ENCODE data around the gene SUCNR1. TPM values are rescaled to one million over a fixed set of nuclear protein-coding genes. Genes with fewer than 3 reads are reported as not detected.
"Not testable (repeated sequence)": the region's sequence is repeated elsewhere in the genome, so short reads cannot be mapped to it uniquely, and the experiment has no call there.

Gene SUCNR1
- total RNA-seq, 2 donors from 2014 or later: 0.26 to 0.33 TPM

DNA sequence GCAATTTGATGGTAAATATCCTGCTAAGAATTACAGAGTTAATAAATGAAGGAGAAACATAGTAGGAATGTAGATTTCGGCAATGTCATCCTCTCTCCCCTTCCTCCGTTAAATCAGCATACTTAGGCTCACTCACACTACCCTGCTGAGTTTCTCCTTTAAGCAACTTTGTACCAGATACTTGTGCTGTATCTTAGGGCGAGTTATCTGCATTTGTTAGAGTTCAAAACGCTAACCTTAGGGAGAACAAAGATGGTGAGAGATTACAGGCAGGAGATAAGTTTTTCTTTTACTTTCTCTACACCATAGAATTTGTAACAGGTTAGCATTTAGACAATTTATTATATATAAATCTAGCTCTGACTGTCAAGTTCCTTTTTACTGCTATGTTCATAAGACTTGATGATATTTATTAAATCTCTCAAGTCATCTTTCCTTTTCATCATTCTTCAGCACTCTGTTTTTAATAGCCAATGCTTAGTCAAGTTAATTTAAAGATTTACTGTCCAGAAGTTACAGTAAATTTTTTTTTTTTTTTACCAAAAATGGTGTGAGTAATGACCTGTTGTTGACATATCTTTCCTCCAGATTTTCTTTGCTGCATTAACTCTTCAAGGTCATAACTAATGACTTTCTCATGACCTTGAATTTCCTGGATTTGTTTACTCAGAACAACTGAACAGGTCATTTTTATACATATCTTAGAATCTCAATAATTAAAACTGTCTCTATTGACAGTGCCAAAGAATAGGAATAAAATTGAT lies 22.2 kb downstream of the SUCNR1 start:
- Histone ChIP-seq H3K4me3 (no peak overlapping the region), H3K27me3 (no peaks in the 10 kb centered on the region), H3K27ac (no peak overlapping the region), H3K9me3 (no peaks in the 10 kb centered on the region), H3K4me1 (no peaks in the 10 kb centered on the region), H3K36me3 (replicated peaks in 1 of 2; ENCODE audit: insufficient read depth in 1 of 2, low read depth in 2 of 2) (no peaks in the 10 kb centered on the region)
- ATAC-seq: no peak
- no peak for DNase-seq
- 31 to 45% methylated on average over 4 of the region's 4 CpGs for WGBS, 2 donors
- TF ChIP-seq, protein P1, sequence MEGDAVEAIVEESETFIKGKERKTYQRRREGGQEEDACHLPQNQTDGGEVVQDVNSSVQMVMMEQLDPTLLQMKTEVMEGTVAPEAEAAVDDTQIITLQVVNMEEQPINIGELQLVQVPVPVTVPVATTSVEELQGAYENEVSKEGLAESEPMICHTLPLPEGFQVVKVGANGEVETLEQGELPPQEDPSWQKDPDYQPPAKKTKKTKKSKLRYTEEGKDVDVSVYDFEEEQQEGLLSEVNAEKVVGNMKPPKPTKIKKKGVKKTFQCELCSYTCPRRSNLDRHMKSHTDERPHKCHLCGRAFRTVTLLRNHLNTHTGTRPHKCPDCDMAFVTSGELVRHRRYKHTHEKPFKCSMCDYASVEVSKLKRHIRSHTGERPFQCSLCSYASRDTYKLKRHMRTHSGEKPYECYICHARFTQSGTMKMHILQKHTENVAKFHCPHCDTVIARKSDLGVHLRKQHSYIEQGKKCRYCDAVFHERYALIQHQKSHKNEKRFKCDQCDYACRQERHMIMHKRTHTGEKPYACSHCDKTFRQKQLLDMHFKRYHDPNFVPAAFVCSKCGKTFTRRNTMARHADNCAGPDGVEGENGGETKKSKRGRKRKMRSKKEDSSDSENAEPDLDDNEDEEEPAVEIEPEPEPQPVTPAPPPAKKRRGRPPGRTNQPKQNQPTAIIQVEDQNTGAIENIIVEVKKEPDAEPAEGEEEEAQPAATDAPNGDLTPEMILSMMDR (IDR thresholded peaks at IDR 0.05): no peak
- no peak for TF ChIP-seq POLR2A (IDR thresholded peaks at IDR 0.05)
- intact Hi-C loops (cut with DNase I): no loop called here

DNA sequence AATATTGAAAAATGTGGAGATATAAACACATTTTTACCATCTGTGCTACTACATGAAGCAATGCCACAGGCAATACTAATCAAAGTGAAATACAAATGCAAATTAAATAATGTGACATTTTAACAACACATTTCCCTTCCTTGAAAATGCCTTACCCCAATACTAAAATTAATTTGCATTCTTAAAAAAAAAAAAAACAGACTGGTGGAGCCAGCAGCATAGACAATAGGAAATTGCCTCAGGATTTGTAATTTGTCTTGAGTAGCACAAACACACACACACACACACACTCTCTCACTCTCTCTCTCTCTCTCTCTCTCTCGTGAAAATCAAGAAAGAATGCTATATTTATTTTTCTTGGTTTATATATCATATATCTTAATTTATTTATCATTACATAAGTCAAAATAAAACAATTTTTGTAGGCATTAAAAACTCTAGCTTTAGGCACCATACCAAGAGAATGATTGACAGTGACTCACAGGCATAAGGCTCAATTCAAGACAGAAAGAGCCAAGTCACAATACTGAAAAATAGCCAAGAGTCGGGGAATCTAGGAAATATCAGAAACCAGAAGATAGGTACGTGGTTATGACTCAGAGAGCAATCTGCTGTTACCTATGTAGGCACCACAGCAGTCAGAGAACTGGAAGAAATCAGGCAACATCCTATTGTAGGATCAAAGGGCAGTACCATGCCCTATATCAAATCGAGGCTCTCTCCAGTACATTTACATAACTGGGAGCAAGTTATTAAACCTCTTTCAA lies 23.0 kb downstream of the SUCNR1 start:
- Histone ChIP-seq H3K36me3 (replicated peaks in 1 of 2; ENCODE audit: insufficient read depth in 1 of 2, low read depth in 2 of 2) (no peaks in the 10 kb centered on the region), H3K27ac (no peak overlapping the region), H3K4me1 (no peaks in the 10 kb centered on the region), H3K9me3 (no peaks in the 10 kb centered on the region), H3K27me3 (no peaks in the 10 kb centered on the region), H3K4me3 (no peak overlapping the region)
- WGBS, 2 donors: 54 to 66% methylated on average over 4 of the region's 4 CpGs
- TF ChIP-seq, protein P1 (IDR thresholded peaks at IDR 0.05): no peak
- no peak for TF ChIP-seq POLR2A (IDR thresholded peaks at IDR 0.05)
- ATAC-seq (no peak), DNase-seq (no peak)
- intact Hi-C loops (cut with DNase I): no loop called here

DNA sequence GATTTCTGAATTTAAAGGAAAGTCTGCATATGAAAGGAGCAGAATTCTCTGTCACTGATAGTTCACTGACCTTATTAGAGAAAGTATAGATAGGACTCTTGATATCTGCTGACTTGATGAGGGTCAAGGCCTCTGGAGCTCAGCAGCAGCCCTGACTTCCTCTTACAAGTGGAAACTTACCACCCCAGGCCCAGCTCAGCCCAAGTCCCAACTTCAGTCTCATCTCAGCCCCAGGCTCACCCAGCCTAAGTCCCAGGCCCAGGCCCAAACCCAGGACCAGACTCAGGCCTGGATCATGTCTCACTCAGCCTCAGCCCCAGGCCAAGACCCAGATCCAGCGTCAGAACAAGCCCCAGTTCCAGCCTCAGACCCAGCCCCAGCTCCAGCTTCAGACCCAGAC lies 24.7 kb downstream of the SUCNR1 start:
- ATAC-seq; H3K4me3 ChIP-seq; H3K27me3 ChIP-seq; H3K9me3 ChIP-seq; DNase-seq; intact Hi-C loops (cut with DNase I); H3K4me1 ChIP-seq; H3K27ac ChIP-seq; H3K36me3 ChIP-seq (replicated peaks in 1 of 2; ENCODE audit: insufficient read depth in 1 of 2, low read depth in 2 of 2): not testable (repeated sequence)
- no CpG with 5 or more reads among the region's 1 CpG for WGBS, 2 donors

DNA sequence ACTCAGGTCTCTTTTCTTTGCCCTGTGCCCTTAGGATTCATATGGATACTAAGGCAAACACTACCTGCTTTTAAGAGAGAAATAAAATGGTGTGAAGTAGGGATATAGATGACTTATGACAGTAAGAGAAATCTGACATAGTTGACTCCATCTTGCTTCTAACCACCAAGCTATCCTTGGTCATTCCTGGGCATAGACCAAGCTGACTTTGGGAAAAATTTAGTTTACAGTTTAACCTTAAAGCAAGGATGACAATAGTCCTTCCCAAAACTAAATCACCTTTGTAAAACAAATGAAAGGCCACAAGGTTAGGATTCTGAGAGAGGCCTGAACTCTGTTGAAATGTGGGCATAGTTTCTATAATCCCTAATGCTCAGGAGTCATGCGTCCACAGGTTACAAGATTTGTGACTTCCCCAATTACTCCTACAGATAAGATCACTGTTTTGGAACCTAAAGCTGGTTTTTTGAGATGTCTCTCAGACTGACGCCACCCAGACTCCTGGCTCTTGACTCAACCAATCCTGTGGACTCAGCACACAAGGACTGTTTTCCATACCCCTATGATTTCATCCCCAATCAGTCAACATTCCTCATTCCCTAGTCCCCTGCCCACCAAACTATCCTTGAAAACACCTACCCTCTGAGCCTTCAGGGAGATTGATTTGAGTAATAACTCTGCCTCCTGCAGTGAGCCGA lies 25.3 kb downstream of the SUCNR1 start:
- H3K27me3 ChIP-seq; H3K9me3 ChIP-seq; H3K4me1 ChIP-seq; DNase-seq; ATAC-seq; H3K4me3 ChIP-seq; H3K36me3 ChIP-seq (replicated peaks in 1 of 2; ENCODE audit: insufficient read depth in 1 of 2, low read depth in 2 of 2); intact Hi-C loops (cut with DNase I); H3K27ac ChIP-seq: not testable (repeated sequence)
- WGBS, 2 donors: 85 to 87% methylated on average over 3 of the region's 3 CpGs

DNA sequence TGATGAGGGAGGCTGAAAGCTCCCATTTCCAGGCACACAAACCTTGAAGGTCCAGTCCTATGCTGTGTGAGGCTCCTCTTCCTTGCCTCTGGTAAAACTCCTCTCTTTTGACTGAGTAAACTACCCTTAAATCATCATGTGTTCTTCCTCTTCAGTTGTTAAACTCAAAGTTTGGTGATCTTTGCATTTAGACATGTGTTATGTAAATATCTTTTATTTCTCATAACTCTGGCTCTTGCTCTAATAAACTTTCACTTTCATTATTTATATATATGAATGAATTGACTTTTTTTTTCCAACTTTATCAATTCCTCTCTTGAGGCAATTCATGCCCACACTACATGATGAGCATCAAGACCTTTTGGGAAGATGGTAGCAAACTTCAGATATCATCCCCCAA lies 26.6 kb downstream of the SUCNR1 start:
- Histone ChIP-seq H3K36me3 (replicated peaks in 1 of 2; ENCODE audit: insufficient read depth in 1 of 2, low read depth in 2 of 2) (no peaks in the 10 kb centered on the region), H3K27me3 (no peaks in the 10 kb centered on the region), H3K4me3 (no peak overlapping the region), H3K4me1 (no peaks in the 10 kb centered on the region), H3K27ac (no peak overlapping the region), H3K9me3 (no peaks in the 10 kb centered on the region)
- TF ChIP-seq, protein P1 (IDR thresholded peaks at IDR 0.05): no peak
- no peak for TF ChIP-seq POLR2A (IDR thresholded peaks at IDR 0.05)
- intact Hi-C loops (cut with DNase I): no loop called here
- ATAC-seq (no peak), DNase-seq (no peak)
